ENCODE data around the gene UBE3A. TPM values are rescaled to one million over a fixed set of nuclear protein-coding genes. Genes with fewer than 3 reads are reported as not detected.

UBE3A gene
- total RNA-seq, 2 donors from 2014 or later: 61.1 to 79.8 TPM

- Histone ChIP-seq H3K4me3 (no peak overlapping the region), H3K27me3 (replicated peaks; ENCODE audit: insufficient read depth) (no peaks in the 10 kb centered on the region), H3K9me3 (no peaks in the 10 kb centered on the region), H3K27ac (no peak overlapping the region), H3K4me1 (replicated peaks) (no peaks in the 10 kb centered on the region), H3K36me3 (no peaks in the 10 kb centered on the region)
- 87% methylated on average over 2 of the region's 2 CpGs for WGBS
- DNase-seq (ENCODE audit: low spot score): no peak
- intact Hi-C loops (cut with DNase I): no loop called here
- TF ChIP-seq POLR2A (IDR thresholded peaks at IDR 0.05): no peak
- TF ChIP-seq CTCF (IDR thresholded peaks at IDR 0.05): no peak
- TF ChIP-seq POLR2AphosphoS5 (IDR thresholded peaks at IDR 0.05): no peak
Measured at GRCh38 chr15:25331404-25331803, 107.4 kb downstream of the UBE3A start.

GRCh38 chr15:25329696-25330095 is 109.1 kb downstream of the UBE3A start:
- Histone ChIP-seq H3K36me3 (no peaks in the 10 kb centered on the region), H3K27ac (no peak overlapping the region), H3K4me3 (no peak overlapping the region), H3K9me3 (no peaks in the 10 kb centered on the region), H3K27me3 (replicated peaks; ENCODE audit: insufficient read depth) (no peaks in the 10 kb centered on the region), H3K4me1 (replicated peaks) (no peaks in the 10 kb centered on the region)
- no peak for TF ChIP-seq POLR2A (IDR thresholded peaks at IDR 0.05)
- TF ChIP-seq CTCF (IDR thresholded peaks at IDR 0.05): no peak
- no peak for TF ChIP-seq POLR2AphosphoS5 (IDR thresholded peaks at IDR 0.05)
- WGBS: 54% methylated on average over 2 of the region's 2 CpGs
- no peak for DNase-seq (ENCODE audit: low spot score)
- intact Hi-C loops (cut with DNase I): no loop called here

GRCh38 chr15:25327686-25328085 is 111.1 kb downstream of the UBE3A start:
- DNase-seq (ENCODE audit: low spot score): no peak
- intact Hi-C loops (cut with DNase I): no loop called here
- H3K27me3 ChIP-seq (replicated peaks; ENCODE audit: insufficient read depth): no peaks in the 10 kb centered on the region
- no peaks in the 10 kb centered on the region for H3K4me1 ChIP-seq (replicated peaks)
- TF ChIP-seq CTCF (IDR thresholded peaks at IDR 0.05) (no peak), POLR2A (IDR thresholded peaks at IDR 0.05) (no peak), POLR2AphosphoS5 (IDR thresholded peaks at IDR 0.05) (no peak)
- H3K9me3 ChIP-seq: no peaks in the 10 kb centered on the region
- 77% methylated on average over 5 of the region's 5 CpGs for WGBS
- no peak overlapping the region for H3K4me3 ChIP-seq
- H3K36me3 ChIP-seq: no peaks in the 10 kb centered on the region
- H3K27ac ChIP-seq: no peak overlapping the region

GRCh38 chr15:25325187-25325586 is 113.6 kb downstream of the UBE3A start:
- TF ChIP-seq CTCF (IDR thresholded peaks at IDR 0.05): no peak
- TF ChIP-seq POLR2AphosphoS5 (IDR thresholded peaks at IDR 0.05): no peak
- TF ChIP-seq POLR2A (IDR thresholded peaks at IDR 0.05): no peak
- Histone ChIP-seq H3K4me3 (no peak overlapping the region), H3K27me3 (replicated peaks; ENCODE audit: insufficient read depth) (no peaks in the 10 kb centered on the region), H3K36me3 (no peaks in the 10 kb centered on the region), H3K27ac (no peak overlapping the region), H3K4me1 (replicated peaks) (no peaks in the 10 kb centered on the region), H3K9me3 (no peaks in the 10 kb centered on the region)
- intact Hi-C loops (cut with DNase I): no loop called here
- no peak for DNase-seq (ENCODE audit: low spot score)
- 22% methylated on average over 1 of the region's 1 CpG for WGBS

- Histone ChIP-seq H3K27ac (no peak overlapping the region), H3K9me3 (no peaks in the 10 kb centered on the region), H3K36me3 (no peaks in the 10 kb centered on the region), H3K4me3 (no peak overlapping the region), H3K4me1 (replicated peaks) (no peaks in the 10 kb centered on the region), H3K27me3 (replicated peaks; ENCODE audit: insufficient read depth) (no peaks in the 10 kb centered on the region)
- intact Hi-C loops (cut with DNase I): no loop called here
- no peak for DNase-seq (ENCODE audit: low spot score)
- no peak for TF ChIP-seq POLR2AphosphoS5 (IDR thresholded peaks at IDR 0.05)
- no peak for TF ChIP-seq CTCF (IDR thresholded peaks at IDR 0.05)
- no peak for TF ChIP-seq POLR2A (IDR thresholded peaks at IDR 0.05)
- 59% methylated on average over 1 of the region's 1 CpG for WGBS
Measured at GRCh38 chr15:25323420-25323819, 115.4 kb downstream of the UBE3A start.
